H1 (cell line): ENCODE results near the gene SLC25A17. TPM values are rescaled to one million over a fixed set of nuclear protein-coding genes. Genes with fewer than 3 reads are reported as not detected.

Experiments
- CBX5 ChIP-seq: fragments of 300-800, 300-1000 bp; sonication (generic); IDR thresholded peaks from 2 replicates; pipeline ENCODE4 v1.7.1; 2016; ENCODE audit warnings: antibody characterized with exemption, low read length, low read depth
- GABPA ChIP-seq: IDR thresholded peaks from 2 replicates; pipeline ENCODE4 v1.6.1; 2011; ENCODE audit warnings: mild to moderate bottlenecking, low read length, moderate library complexity, borderline replicate concordance; ENCODE audit not compliant: insufficient read depth
- NANOG ChIP-seq: IDR thresholded peaks from 2 replicates; pipeline ENCODE4 v1.6.1; 2011; ENCODE audit warnings: low read length, low read depth, mild to moderate bottlenecking, inconsistent platforms; ENCODE audit not compliant: insufficient read depth, poor library complexity, severe bottlenecking
- SUZ12 ChIP-seq: fragments of 200-600 bp; sonication (generic); IDR thresholded peaks from 2 replicates; pipeline ENCODE4 v1.6.1; 2012; ENCODE audit warnings: mild to moderate bottlenecking, inconsistent platforms, low read length, moderate library complexity, mixed read lengths
- TAF7 ChIP-seq: optimal IDR thresholded peaks from 2 replicates; pipeline ENCODE3; 2011; ENCODE audit warnings: low read depth, mild to moderate bottlenecking, inconsistent platforms, low read length, moderate library complexity, borderline replicate concordance
- polyA plus RNA-seq, 7 experiments: library from polyadenylated mRNA; depleted of rRNA in 3 of 7; stranded (reverse) in 5 of 7; unstranded in 2 of 7; fragments of >200 nt in 5 of 7; fragments of 200-250 nt in 2 of 7; gene quantifications; 1 replicate in 5 of 7; 2 replicates in 1 of 7; 4 replicates in 1 of 7; pipeline versions ENCODE4 v1.2.1 to v1.2.3, GENCODE V29; 2011 to 2013; ENCODE audit warnings: missing spikeins in 2 of 7, mixed read lengths in 2 of 7
- total RNA-seq: library from RNA; stranded (reverse); fragmentation: NEBNext Ultra II Directional; extraction: Animal tissue kit (Norgen Biotek cat#: 25700); gene quantifications from 2 replicates; pipeline ENCODE4 v1.2.1, GENCODE V29; 2021

SLC25A17 gene
- total and polyA plus RNA-seq, 2 of the 8 experiments (the other 6 are each of a cell fraction or from before 2014, with no cell fraction given): 17.9 to 40.4 TPM

GRCh38 chr22:40806711-40807110 lies 12.4 kb downstream of the SLC25A17 start (continued):
- TF ChIP-seq CBX5 (no peak), TAF7 (no peak), NANOG (no peak), GABPA (no peak), SUZ12 (no peak)
